Measurements from ENCODE around the gene TBX2. TPM values are rescaled to one million over a fixed set of nuclear protein-coding genes. Genes with fewer than 3 reads are reported as not detected.

The TBX2 gene
- polyA plus RNA-seq, 1 donor (not counting 4 experiments of a cell fraction or from before 2014, with no cell fraction given): not detected

DNA sequence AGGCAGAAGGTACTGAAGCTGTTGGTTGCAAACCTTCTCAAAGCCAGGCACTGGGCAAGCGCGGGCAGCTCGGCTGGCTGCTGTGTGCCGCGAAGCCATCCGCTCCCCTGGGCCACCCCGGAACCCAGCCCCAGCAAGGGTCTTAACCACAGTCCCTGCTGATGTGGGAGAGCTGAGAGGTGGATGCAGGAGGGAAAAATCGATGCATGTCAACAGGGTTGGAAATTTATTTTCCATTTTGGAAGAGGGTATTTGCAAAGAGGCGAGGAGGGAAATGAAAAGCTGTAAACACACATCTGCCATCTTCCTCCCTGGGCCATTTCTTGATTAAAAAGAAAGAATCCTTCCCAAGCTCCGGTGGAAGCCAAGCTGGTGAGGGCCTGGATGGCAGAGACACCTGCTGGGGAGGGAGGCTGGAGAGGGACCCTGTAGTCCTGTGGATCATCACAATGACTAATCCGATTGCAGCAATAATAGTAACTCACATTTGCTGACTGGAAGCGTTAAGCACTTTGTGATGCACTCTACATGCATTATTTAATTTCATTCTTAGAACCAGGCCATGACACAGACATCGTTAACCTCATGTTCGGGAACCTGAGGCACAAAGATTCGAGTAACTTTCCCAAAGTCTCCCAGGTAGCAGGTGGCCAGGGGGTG, 13.9 kb upstream of the TBX2 start:
- no peaks in the 10 kb centered on the region for H3K79me2 ChIP-seq (ENCODE audit: control insufficient read depth, insufficient read depth, low read length)
- TF ChIP-seq, protein P1, sequence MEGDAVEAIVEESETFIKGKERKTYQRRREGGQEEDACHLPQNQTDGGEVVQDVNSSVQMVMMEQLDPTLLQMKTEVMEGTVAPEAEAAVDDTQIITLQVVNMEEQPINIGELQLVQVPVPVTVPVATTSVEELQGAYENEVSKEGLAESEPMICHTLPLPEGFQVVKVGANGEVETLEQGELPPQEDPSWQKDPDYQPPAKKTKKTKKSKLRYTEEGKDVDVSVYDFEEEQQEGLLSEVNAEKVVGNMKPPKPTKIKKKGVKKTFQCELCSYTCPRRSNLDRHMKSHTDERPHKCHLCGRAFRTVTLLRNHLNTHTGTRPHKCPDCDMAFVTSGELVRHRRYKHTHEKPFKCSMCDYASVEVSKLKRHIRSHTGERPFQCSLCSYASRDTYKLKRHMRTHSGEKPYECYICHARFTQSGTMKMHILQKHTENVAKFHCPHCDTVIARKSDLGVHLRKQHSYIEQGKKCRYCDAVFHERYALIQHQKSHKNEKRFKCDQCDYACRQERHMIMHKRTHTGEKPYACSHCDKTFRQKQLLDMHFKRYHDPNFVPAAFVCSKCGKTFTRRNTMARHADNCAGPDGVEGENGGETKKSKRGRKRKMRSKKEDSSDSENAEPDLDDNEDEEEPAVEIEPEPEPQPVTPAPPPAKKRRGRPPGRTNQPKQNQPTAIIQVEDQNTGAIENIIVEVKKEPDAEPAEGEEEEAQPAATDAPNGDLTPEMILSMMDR (optimal IDR thresholded peaks at IDR 0.05 in 1 of 3, IDR thresholded peaks at IDR 0.05 in 1 of 3, conservative IDR thresholded peaks at IDR 0.05 in 1 of 3; ENCODE audit: extremely low read depth in 1 of 3, insufficient read depth in 2 of 3, low read length in 3 of 3): no peak
- no peak for TF ChIP-seq EZH2 (IDR thresholded peaks at IDR 0.05; ENCODE audit: low read length)
- no peak for DNase-seq (ENCODE audit: low read depth, low spot score)
- FAIRE-seq: no peak
- no peak overlapping the region for H3K9ac ChIP-seq (ENCODE audit: control insufficient read depth, extremely low read depth, insufficient read depth, low read length)
- dilution Hi-C loops (cut with MboI; ENCODE audit: extremely low pct_ligation_motif_present, low sequenced_read_pairs): no loop called here
- no peak overlapping the region for H2AFZ ChIP-seq (ENCODE audit: control insufficient read depth, low read length)
- H3K27me3 ChIP-seq (ENCODE audit: control insufficient read depth, extremely low read depth, insufficient read depth, low read length): peaks cover 2% of the 10 kb centered on the region
- H3K4me2 ChIP-seq (ENCODE audit: control insufficient read depth, extremely low read depth, insufficient read depth, low read depth, low read length): no peak overlapping the region
- H3K4me1 ChIP-seq (ENCODE audit: control insufficient read depth, extremely low read depth, insufficient read depth, low read length): no peaks in the 10 kb centered on the region
- no peaks in the 10 kb centered on the region for H3K9me3 ChIP-seq (ENCODE audit: control insufficient read depth, low read depth, low read length)
- no peaks in the 10 kb centered on the region for H3K36me3 ChIP-seq (ENCODE audit: control insufficient read depth in 2 of 2, extremely low read depth in 1 of 2, insufficient read depth in 2 of 2, low read length in 2 of 2)
- H3K9me1 ChIP-seq (ENCODE audit: control insufficient read depth, extremely low read depth, insufficient read depth, low read length): no peaks in the 10 kb centered on the region
- H3K4me3 ChIP-seq (ENCODE audit: control insufficient read depth in 2 of 3, extremely low read depth in 1 of 3, insufficient read depth in 2 of 3, low read depth in 1 of 3, low read length in 3 of 3): no peak overlapping the region
- no peak overlapping the region for H3K27ac ChIP-seq (ENCODE audit: control insufficient read depth, insufficient read depth, low read length)
- no peaks in the 10 kb centered on the region for H4K20me1 ChIP-seq (ENCODE audit: control insufficient read depth, extremely low read depth, insufficient read depth, low read length)

- no peak for DNase-seq (ENCODE audit: low read depth, low spot score)
- no peaks in the 10 kb centered on the region for H3K4me1 ChIP-seq (ENCODE audit: control insufficient read depth, extremely low read depth, insufficient read depth, low read length)
- no peak overlapping the region for H3K27ac ChIP-seq (ENCODE audit: control insufficient read depth, insufficient read depth, low read length)
- H3K36me3 ChIP-seq (ENCODE audit: control insufficient read depth in 2 of 2, extremely low read depth in 1 of 2, insufficient read depth in 2 of 2, low read length in 2 of 2): no peaks in the 10 kb centered on the region
- H3K4me3 ChIP-seq (ENCODE audit: control insufficient read depth in 2 of 3, extremely low read depth in 1 of 3, insufficient read depth in 2 of 3, low read depth in 1 of 3, low read length in 3 of 3): no peak overlapping the region
- FAIRE-seq: no peak
- no peaks in the 10 kb centered on the region for H3K79me2 ChIP-seq (ENCODE audit: control insufficient read depth, insufficient read depth, low read length)
- no peak overlapping the region for H3K9ac ChIP-seq (ENCODE audit: control insufficient read depth, extremely low read depth, insufficient read depth, low read length)
- no peaks in the 10 kb centered on the region for H3K9me3 ChIP-seq (ENCODE audit: control insufficient read depth, low read depth, low read length)
- H2AFZ ChIP-seq (ENCODE audit: control insufficient read depth, low read length): no peak overlapping the region
- no peak for TF ChIP-seq EZH2 (IDR thresholded peaks at IDR 0.05; ENCODE audit: low read length)
- TF ChIP-seq, protein P1 (optimal IDR thresholded peaks at IDR 0.05 in 1 of 3, IDR thresholded peaks at IDR 0.05 in 1 of 3, conservative IDR thresholded peaks at IDR 0.05 in 1 of 3; ENCODE audit: extremely low read depth in 1 of 3, insufficient read depth in 2 of 3, low read length in 3 of 3): no peak
- dilution Hi-C loops (cut with MboI; ENCODE audit: extremely low pct_ligation_motif_present, low sequenced_read_pairs): no loop called here
- peaks cover 2% of the 10 kb centered on the region for H3K27me3 ChIP-seq (ENCODE audit: control insufficient read depth, extremely low read depth, insufficient read depth, low read length)
- H3K9me1 ChIP-seq (ENCODE audit: control insufficient read depth, extremely low read depth, insufficient read depth, low read length): no peaks in the 10 kb centered on the region
- H3K4me2 ChIP-seq (ENCODE audit: control insufficient read depth, extremely low read depth, insufficient read depth, low read depth, low read length): no peak overlapping the region
- no peaks in the 10 kb centered on the region for H4K20me1 ChIP-seq (ENCODE audit: control insufficient read depth, extremely low read depth, insufficient read depth, low read length)
Observed at GRCh38 chr17:61386251-61386650, 13.4 kb upstream of the TBX2 start.

Measured in keratinocyte (primary cell).